ENCODE measurements around the gene DVL1. TPM values are rescaled to one million over a fixed set of nuclear protein-coding genes. Genes with fewer than 3 reads are reported as not detected.

DVL1 gene
- total and polyA plus RNA-seq, 2 of the 13 experiments (the other 11 are each of a cell fraction or from before 2014, with no cell fraction given), result 30.8 to 60.4 TPM

DNA sequence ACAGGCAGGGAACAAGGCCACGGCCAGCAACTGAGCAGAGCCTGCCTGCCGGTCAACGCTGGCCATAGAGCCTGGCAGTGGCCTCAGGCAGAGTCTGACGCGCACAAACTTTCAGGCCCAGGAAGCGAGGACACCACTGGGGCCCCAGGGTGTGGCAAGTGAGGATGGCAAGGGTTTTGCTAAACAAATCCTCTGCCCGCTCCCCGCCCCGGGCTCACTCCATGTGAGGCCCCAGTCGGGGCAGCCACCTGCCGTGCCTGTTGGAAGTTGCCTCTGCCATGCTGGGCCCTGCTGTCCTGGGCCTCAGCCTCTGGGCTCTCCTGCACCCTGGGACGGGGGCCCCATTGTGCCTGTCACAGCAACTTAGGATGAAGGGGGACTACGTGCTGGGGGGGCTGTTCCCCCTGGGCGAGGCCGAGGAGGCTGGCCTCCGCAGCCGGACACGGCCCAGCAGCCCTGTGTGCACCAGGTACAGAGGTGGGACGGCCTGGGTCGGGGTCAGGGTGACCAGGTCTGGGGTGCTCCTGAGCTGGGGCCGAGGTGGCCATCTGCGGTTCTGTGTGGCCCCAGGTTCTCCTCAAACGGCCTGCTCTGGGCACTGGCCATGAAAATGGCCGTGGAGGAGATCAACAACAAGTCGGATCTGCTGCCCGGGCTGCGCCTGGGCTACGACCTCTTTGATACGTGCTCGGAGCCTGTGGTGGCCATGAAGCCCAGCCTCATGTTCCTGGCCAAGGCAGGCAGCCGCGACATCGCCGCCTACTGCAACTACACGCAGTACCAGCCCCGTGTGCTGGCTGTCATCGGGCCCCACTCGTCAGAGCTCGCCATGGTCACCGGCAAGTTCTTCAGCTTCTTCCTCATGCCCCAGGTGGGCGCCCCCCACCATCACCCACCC, 17.9 kb downstream of the DVL1 start, which contains the start of gene TAS1R3 (continued):
- TF ChIP-seq ZNF7 (CRISPR knock-in tag; IDR thresholded peaks at IDR 0.05) (no peak), KLF16 (CRISPR knock-in tag; IDR thresholded peaks at IDR 0.05) (no peak), IKZF1 (IDR thresholded peaks at IDR 0.05) (no peak), ZNF44 (CRISPR knock-in tag; IDR thresholded peaks at IDR 0.05) (no peak), ZNF260 (CRISPR knock-in tag; IDR thresholded peaks at IDR 0.05; ENCODE audit: borderline replicate concordance, low read depth) (no peak), SIX1 (CRISPR knock-in tag; IDR thresholded peaks at IDR 0.05; ENCODE audit: borderline replicate concordance) (no peak), HES4 (CRISPR knock-in tag; IDR thresholded peaks at IDR 0.05; ENCODE audit: borderline replicate concordance) (no peak), ZNF709 (CRISPR knock-in tag; IDR thresholded peaks at IDR 0.05) (no peak), RARG (CRISPR knock-in tag; IDR thresholded peaks at IDR 0.05; ENCODE audit: low read depth) (no peak), MYC (CRISPR knock-in tag; IDR thresholded peaks at IDR 0.05; ENCODE audit: borderline replicate concordance) (no peak; the same call in 1 of the 2 replicates), PLRG1 (conservative IDR thresholded peaks at IDR 0.05) (no peak), WIZ (CRISPR knock-in tag; IDR thresholded peaks at IDR 0.05) (no peak), SMAD9 (CRISPR knock-in tag; IDR thresholded peaks at IDR 0.05) (no peak), MIXL1 (CRISPR knock-in tag; IDR thresholded peaks at IDR 0.05) (no peak), RFX5 (IDR thresholded peaks at IDR 0.05; ENCODE audit: low read depth, low read length) (no peak), ZNF225 (CRISPR knock-in tag; IDR thresholded peaks at IDR 0.05) (0 out of 2 replicates have a peak, but pooled peaks have one; percentile 47), REXO4 (CRISPR knock-in tag; IDR thresholded peaks at IDR 0.05; ENCODE audit: borderline replicate concordance) (no peak), ZNF317 (CRISPR knock-in tag; IDR thresholded peaks at IDR 0.05) (no peak), GATAD1 (CRISPR knock-in tag; IDR thresholded peaks at IDR 0.05) (no peak), ZNF121 (CRISPR knock-in tag; IDR thresholded peaks at IDR 0.05) (no peak; the same call in 1 of the 2 replicates), PCBP1 (IDR thresholded peaks at IDR 0.05; ENCODE audit: borderline replicate concordance, low read depth, low read length) (no peak), ZNF180 (CRISPR knock-in tag; IDR thresholded peaks at IDR 0.05; ENCODE audit: borderline replicate concordance, low read depth) (no peak), ZNF747 (CRISPR knock-in tag; IDR thresholded peaks at IDR 0.05; ENCODE audit: borderline replicate concordance) (no peak), SRSF1 (optimal IDR thresholded peaks at IDR 0.05; ENCODE audit: low read depth, low read length) (peak; percentile 60), NFRKB (IDR thresholded peaks at IDR 0.05) (no peak), SALL1 (CRISPR knock-in tag; IDR thresholded peaks at IDR 0.05) (no peak; the same call in none of the 2 replicates)
- TF ChIP-seq, protein P1, sequence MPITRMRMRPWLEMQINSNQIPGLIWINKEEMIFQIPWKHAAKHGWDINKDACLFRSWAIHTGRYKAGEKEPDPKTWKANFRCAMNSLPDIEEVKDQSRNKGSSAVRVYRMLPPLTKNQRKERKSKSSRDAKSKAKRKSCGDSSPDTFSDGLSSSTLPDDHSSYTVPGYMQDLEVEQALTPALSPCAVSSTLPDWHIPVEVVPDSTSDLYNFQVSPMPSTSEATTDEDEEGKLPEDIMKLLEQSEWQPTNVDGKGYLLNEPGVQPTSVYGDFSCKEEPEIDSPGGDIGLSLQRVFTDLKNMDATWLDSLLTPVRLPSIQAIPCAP (CRISPR knock-in tag; IDR thresholded peaks at IDR 0.05; ENCODE audit: low read depth), result no peak
- TF ChIP-seq, protein P2, sequence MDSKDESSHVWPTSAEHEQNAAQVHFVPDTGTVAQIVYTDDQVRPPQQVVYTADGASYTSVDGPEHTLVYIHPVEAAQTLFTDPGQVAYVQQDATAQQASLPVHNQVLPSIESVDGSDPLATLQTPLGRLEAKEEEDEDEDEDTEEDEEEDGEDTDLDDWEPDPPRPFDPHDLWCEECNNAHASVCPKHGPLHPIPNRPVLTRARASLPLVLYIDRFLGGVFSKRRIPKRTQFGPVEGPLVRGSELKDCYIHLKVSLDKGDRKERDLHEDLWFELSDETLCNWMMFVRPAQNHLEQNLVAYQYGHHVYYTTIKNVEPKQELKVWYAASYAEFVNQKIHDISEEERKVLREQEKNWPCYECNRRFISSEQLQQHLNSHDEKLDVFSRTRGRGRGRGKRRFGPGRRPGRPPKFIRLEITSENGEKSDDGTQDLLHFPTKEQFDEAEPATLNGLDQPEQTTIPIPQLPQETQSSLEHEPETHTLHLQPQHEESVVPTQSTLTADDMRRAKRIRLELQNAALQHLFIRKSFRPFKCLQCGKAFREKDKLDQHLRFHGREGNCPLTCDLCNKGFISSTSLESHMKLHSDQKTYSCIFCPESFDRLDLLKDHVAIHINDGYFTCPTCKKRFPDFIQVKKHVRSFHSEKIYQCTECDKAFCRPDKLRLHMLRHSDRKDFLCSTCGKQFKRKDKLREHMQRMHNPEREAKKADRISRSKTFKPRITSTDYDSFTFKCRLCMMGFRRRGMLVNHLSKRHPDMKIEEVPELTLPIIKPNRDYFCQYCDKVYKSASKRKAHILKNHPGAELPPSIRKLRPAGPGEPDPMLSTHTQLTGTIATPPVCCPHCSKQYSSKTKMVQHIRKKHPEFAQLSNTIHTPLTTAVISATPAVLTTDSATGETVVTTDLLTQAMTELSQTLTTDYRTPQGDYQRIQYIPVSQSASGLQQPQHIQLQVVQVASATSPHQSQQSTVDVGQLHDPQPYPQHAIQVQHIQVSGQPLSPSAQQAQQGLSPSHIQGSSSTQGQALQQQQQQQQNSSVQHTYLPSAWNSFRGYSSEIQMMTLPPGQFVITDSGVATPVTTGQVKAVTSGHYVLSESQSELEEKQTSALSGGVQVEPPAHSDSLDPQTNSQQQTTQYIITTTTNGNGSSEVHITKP (CRISPR knock-in tag; IDR thresholded peaks at IDR 0.05; ENCODE audit: low read depth), result no peak

All from HepG2 (cell line).